H1 (cell line): ENCODE data around the gene CCL7. TPM values are rescaled to one million over a fixed set of nuclear protein-coding genes. Genes with fewer than 3 reads are reported as not detected.

Experiments
- CTCF ChIA-PET: fragments of 300-600 bp; sonication (Branson Sonifier 250); formaldehyde crosslinking; loops from one replicate; lab custom pipeline; 2021; ENCODE audit not compliant: partially characterized antibody; lab: Charles Lee
- POLR2A ChIA-PET: fragments of 300-600 bp; sonication (Branson Sonifier 250); formaldehyde crosslinking; loops from one replicate; lab custom pipeline; 2021; ENCODE audit warnings: inconsistent platforms; ENCODE audit not compliant: partially characterized antibody; lab: Charles Lee
- DNase-seq, 2 experiments: peaks; one replicate each; pipeline versions ENCODE4 v3.0.0 to v3.0.0-alpha.2; 2010 to 2022; ENCODE audit warnings: low spot score in 2 of 2, low read depth in 1 of 2, mixed read lengths in 1 of 2
- FAIRE-seq: peaks from 2 replicates; lab custom pipeline; 2011; peaks lifted over from hg19 to GRCh38; lab: Jason Lieb, UNC
- H2AFZ ChIP-seq: 2 replicates; pipeline ENCODE4 v1.8.1; 2012; ENCODE audit warnings: low read length, inconsistent platforms
- H2AK5ac ChIP-seq: 2 replicates; pipeline ENCODE4 v1.6.1; 2013; ENCODE audit warnings: low read depth, low read length
- H2BK120ac ChIP-seq: replicated peaks from 2 replicates; pipeline ENCODE3; 2013; ENCODE audit warnings: low read depth, low read length, inconsistent platforms
- H2BK12ac ChIP-seq: 2 replicates; pipeline ENCODE4 v1.6.1; 2013; ENCODE audit warnings: low read depth, low read length
- H2BK15ac ChIP-seq: 2 replicates; pipeline ENCODE4 v1.6.1; 2013; ENCODE audit warnings: low read length
- H2BK20ac ChIP-seq: 2 replicates; pipeline ENCODE4 v1.6.1; 2013; ENCODE audit warnings: low read length
- H2BK5ac ChIP-seq: 2 replicates; pipeline ENCODE4 v1.6.1; 2013; ENCODE audit warnings: low read depth, low read length
- H3K14ac ChIP-seq: 2 replicates; pipeline ENCODE4 v1.6.1; 2013; ENCODE audit warnings: inconsistent platforms; ENCODE audit not compliant: insufficient read length
- H3K18ac ChIP-seq: 2 replicates; pipeline ENCODE4 v1.6.1; 2013; ENCODE audit warnings: low read length; ENCODE audit errors: extremely low read depth
- H3K23ac ChIP-seq: 2 replicates; pipeline ENCODE4 v1.6.1; 2013; ENCODE audit warnings: inconsistent platforms; ENCODE audit not compliant: insufficient read length
- H3K23me2 ChIP-seq: 2 replicates; pipeline ENCODE4 v1.6.1; 2013; ENCODE audit warnings: low read depth, low read length
- H3K27ac ChIP-seq: 2 replicates; pipeline ENCODE4 v1.6.1; 2011; ENCODE audit warnings: low read depth, low read length, inconsistent platforms
- H3K27me3 ChIP-seq, 4 experiments: replicated peaks in 1 of 4; 1 replicate in 1 of 4; 2 replicates in 3 of 4; pipeline versions ENCODE4 v1.6.1 to v1.8.1; 2011 to 2013; ENCODE audit warnings: low read length in 3 of 4, mild to moderate bottlenecking in 3 of 4, inconsistent platforms in 2 of 4, mixed read lengths in 2 of 4, moderate library complexity in 1 of 4; ENCODE audit not compliant: control insufficient read depth in 3 of 4, insufficient read depth in 3 of 4; ENCODE audit errors: extremely low read depth in 1 of 4
- H3K36me3 ChIP-seq, 4 experiments: 2 replicates each; pipeline versions ENCODE4 v1.6.1 to v1.8.1; 2011 to 2013; ENCODE audit warnings: mild to moderate bottlenecking in 4 of 4, low read length in 3 of 4, moderate library complexity in 2 of 4, control low read depth in 1 of 4, inconsistent platforms in 1 of 4; ENCODE audit not compliant: insufficient read depth in 4 of 4, control insufficient read depth in 2 of 4
- H3K4ac ChIP-seq: replicated peaks from 2 replicates; pipeline ENCODE3; 2013; ENCODE audit warnings: low read length, low read depth, mixed read lengths, inconsistent platforms; ENCODE audit not compliant: insufficient read length
- H3K4me1 ChIP-seq, 4 experiments: replicated peaks in 1 of 4; 1 replicate in 1 of 4; 2 replicates in 3 of 4; pipeline versions ENCODE4 v1.6.1 to v1.8.1; 2011 to 2013; ENCODE audit warnings: low read length in 3 of 4, inconsistent platforms in 2 of 4, mixed read lengths in 1 of 4; ENCODE audit not compliant: insufficient read depth in 4 of 4, control insufficient read depth in 3 of 4
- H3K4me2 ChIP-seq, 2 experiments: 2 replicates each; pipeline versions ENCODE4 v1.6.1 to v1.8.1; 2011 to 2013; ENCODE audit warnings: low read depth in 2 of 2, low read length in 2 of 2, control low read depth in 1 of 2, inconsistent platforms in 1 of 2, mild to moderate bottlenecking in 1 of 2; ENCODE audit not compliant: insufficient read depth in 1 of 2
- H3K4me3 ChIP-seq, 4 experiments: fragments of 200-600, 300-600 bp in 1 of 4; sonication (generic), shearing (Covaris generic), sonication (Bioruptor Twin) in 1 of 4; 2 replicates each; pipeline versions ENCODE4 v1.5.1 to v1.8.1; 2011 to 2016; ENCODE audit warnings: low read length in 4 of 4, low read depth in 3 of 4, control low read depth in 2 of 4, inconsistent platforms in 2 of 4, mild to moderate bottlenecking in 2 of 4, mixed read lengths in 1 of 4, moderate library complexity in 1 of 4; ENCODE audit not compliant: insufficient read depth in 2 of 4; ENCODE audit errors: extremely low read depth in 1 of 4
- H3K56ac ChIP-seq: replicated peaks from 2 replicates; pipeline ENCODE3; 2013; ENCODE audit warnings: low read depth, mild to moderate bottlenecking, mixed read lengths, low read length, inconsistent platforms; ENCODE audit not compliant: insufficient read length
- H3K79me1 ChIP-seq: 2 replicates; pipeline ENCODE4 v1.6.1; 2013; ENCODE audit warnings: low read depth, low read length, control low read depth
- H3K79me2 ChIP-seq, 2 experiments: 2 replicates each; pipeline versions ENCODE4 v1.6.1 to v1.8.1; 2012 to 2013; ENCODE audit warnings: low read length in 2 of 2, mild to moderate bottlenecking in 2 of 2, inconsistent platforms in 1 of 2; ENCODE audit not compliant: insufficient read depth in 2 of 2, control insufficient read depth in 1 of 2
- H3K9ac ChIP-seq, 4 experiments: replicated peaks in 1 of 4; 1 replicate in 1 of 4; 2 replicates in 3 of 4; pipeline versions ENCODE4 v1.6.1 to v1.8.1; 2011 to 2013; ENCODE audit warnings: low read depth in 3 of 4, low read length in 3 of 4, control low read depth in 2 of 4, mild to moderate bottlenecking in 2 of 4, moderate library complexity in 2 of 4, inconsistent platforms in 1 of 4; ENCODE audit errors: extremely low read depth in 1 of 4
- H3K9me3 ChIP-seq, 2 experiments: 2 replicates each; pipeline versions ENCODE4 v1.6.1 to v1.8.1; 2012 to 2013; ENCODE audit warnings: mild to moderate bottlenecking in 2 of 2, moderate library complexity in 2 of 2, control low read depth in 1 of 2, inconsistent platforms in 1 of 2, low read depth in 1 of 2, low read length in 1 of 2, mixed read lengths in 1 of 2; ENCODE audit not compliant: insufficient read depth in 2 of 2
- H4K20me1 ChIP-seq, 2 experiments: replicated peaks in 1 of 2; 2 replicates each; pipeline versions ENCODE3 to v1.8.1; 2011 to 2013; ENCODE audit warnings: inconsistent platforms in 2 of 2, low read length in 2 of 2, mild to moderate bottlenecking in 1 of 2; ENCODE audit not compliant: insufficient read depth in 2 of 2, control insufficient read depth in 1 of 2
- H4K5ac ChIP-seq: 2 replicates; pipeline ENCODE4 v1.6.1; 2013; ENCODE audit warnings: low read length, low read depth, mixed read lengths, inconsistent platforms; ENCODE audit not compliant: insufficient read length
- H4K8ac ChIP-seq: 2 replicates; pipeline ENCODE4 v1.8.0; 2013; ENCODE audit warnings: mild to moderate bottlenecking, moderate library complexity, low read length, inconsistent platforms; ENCODE audit not compliant: insufficient read depth; ENCODE audit errors: extremely low read depth
- H4K91ac ChIP-seq: replicated peaks from 2 replicates; pipeline ENCODE3; 2013; ENCODE audit warnings: low read length, mixed read lengths, inconsistent platforms; ENCODE audit not compliant: insufficient read length
- CHD1 ChIP-seq: IDR thresholded peaks from 2 replicates; pipeline ENCODE4 v1.6.1; 2012; ENCODE audit warnings: low read depth, low read length, improper control_type of control experiment
- CREB1 ChIP-seq: IDR thresholded peaks from 2 replicates; pipeline ENCODE4 v1.6.1; 2012; ENCODE audit warnings: inconsistent platforms
- EP300 ChIP-seq, 2 experiments: IDR thresholded peaks; 1 replicate in 1 of 2; 2 replicates in 1 of 2; pipeline ENCODE4 v1.6.1; 2011 to 2012; ENCODE audit warnings: low read depth in 2 of 2, low read length in 2 of 2, mild to moderate bottlenecking in 2 of 2, borderline replicate concordance in 1 of 2, inconsistent platforms in 1 of 2, moderate library complexity in 1 of 2
- EZH2 ChIP-seq: fragments of 200-600 bp; sonication (generic); IDR thresholded peaks from 2 replicates; pipeline ENCODE4 v1.7.1; 2012; ENCODE audit warnings: low read depth, mild to moderate bottlenecking, moderate library complexity, low read length, inconsistent platforms; ENCODE audit not compliant: severe bottlenecking
- JUND ChIP-seq: IDR thresholded peaks from 2 replicates; pipeline ENCODE4 v1.6.1; 2011; ENCODE audit warnings: mild to moderate bottlenecking, improper control_type of control experiment, low read length
- KDM1A ChIP-seq: fragments of 200-600, 300-600 bp; sonication (generic); IDR thresholded peaks from 2 replicates; pipeline ENCODE4 v1.7.1; 2016; ENCODE audit warnings: mild to moderate bottlenecking, low read length, borderline replicate concordance
- KDM4A ChIP-seq: IDR thresholded peaks from one replicate; pipeline ENCODE4 v1.7.1; 2012; ENCODE audit warnings: low read depth, mild to moderate bottlenecking, moderate library complexity, low read length, inconsistent platforms; ENCODE audit not compliant: severe bottlenecking
- KDM5A ChIP-seq: fragments of 200-600 bp; IDR thresholded peaks from 2 replicates; pipeline ENCODE4 v1.7.1; 2012; ENCODE audit warnings: mild to moderate bottlenecking, low read length, inconsistent platforms, mixed read lengths
- POLR2AphosphoS5 ChIP-seq: IDR thresholded peaks from 2 replicates; pipeline ENCODE4 v1.6.1; 2011; ENCODE audit warnings: low read depth, low read length
- RBBP5 ChIP-seq: IDR thresholded peaks from 2 replicates; pipeline ENCODE4 v1.7.1; 2012; ENCODE audit warnings: low read depth, mild to moderate bottlenecking, inconsistent platforms, low read length, moderate library complexity, borderline replicate concordance
- RFX5 ChIP-seq: IDR thresholded peaks from 2 replicates; pipeline ENCODE4 v1.6.1; 2011; ENCODE audit warnings: low read depth, low read length, improper control_type of control experiment, borderline replicate concordance
- SIX5 ChIP-seq: IDR thresholded peaks from 2 replicates; pipeline ENCODE4 v1.6.1; 2011; ENCODE audit warnings: mild to moderate bottlenecking, low read depth, low read length
- ZNF274 ChIP-seq: IDR thresholded peaks from 2 replicates; pipeline ENCODE4 v1.7.0; 2012; ENCODE audit warnings: low read length, borderline replicate concordance; ENCODE audit errors: extremely low read depth
- WGBS, 2 experiments: shearing (Covaris generic) in 1 of 2; methylation state at CpG; one replicate each; pipeline versions ENCODE4 v1.1.6 to v1.1.7; 2013 to 2015; ENCODE audit warnings: low lambda C conversion rate in 2 of 2, mixed read lengths in 2 of 2, inconsistent platforms in 1 of 2, low coverage in 1 of 2, missing lambda C conversion rate in 1 of 2; ENCODE audit not compliant: insufficient replicate concordance in 2 of 2, insufficient coverage in 1 of 2, insufficient read length in 1 of 2; ENCODE audit errors: extremely low coverage in 1 of 2, missing lambda C conversion rate in 1 of 2; 5-methylcytosine and 5-hydroxymethylcytosine counted together
- polyA plus RNA-seq, 7 experiments: library from polyadenylated mRNA; depleted of rRNA in 3 of 7; stranded (reverse) in 5 of 7; unstranded in 2 of 7; fragments of >200 nt in 5 of 7; fragments of 200-250 nt in 2 of 7; gene quantifications; 1 replicate in 5 of 7; 2 replicates in 1 of 7; 4 replicates in 1 of 7; pipeline versions ENCODE4 v1.2.1 to v1.2.3, GENCODE V29; 2011 to 2013; ENCODE audit warnings: missing spikeins in 2 of 7, mixed read lengths in 2 of 7
- total RNA-seq: library from RNA; stranded (reverse); fragmentation: NEBNext Ultra II Directional; extraction: Animal tissue kit (Norgen Biotek cat#: 25700); gene quantifications from 2 replicates; pipeline ENCODE4 v1.2.1, GENCODE V29; 2021

The CCL7 gene
- total and polyA plus RNA-seq, 2 of the 8 experiments (the other 6 are each of a cell fraction or from before 2014, with no cell fraction given), result not detected

DNA sequence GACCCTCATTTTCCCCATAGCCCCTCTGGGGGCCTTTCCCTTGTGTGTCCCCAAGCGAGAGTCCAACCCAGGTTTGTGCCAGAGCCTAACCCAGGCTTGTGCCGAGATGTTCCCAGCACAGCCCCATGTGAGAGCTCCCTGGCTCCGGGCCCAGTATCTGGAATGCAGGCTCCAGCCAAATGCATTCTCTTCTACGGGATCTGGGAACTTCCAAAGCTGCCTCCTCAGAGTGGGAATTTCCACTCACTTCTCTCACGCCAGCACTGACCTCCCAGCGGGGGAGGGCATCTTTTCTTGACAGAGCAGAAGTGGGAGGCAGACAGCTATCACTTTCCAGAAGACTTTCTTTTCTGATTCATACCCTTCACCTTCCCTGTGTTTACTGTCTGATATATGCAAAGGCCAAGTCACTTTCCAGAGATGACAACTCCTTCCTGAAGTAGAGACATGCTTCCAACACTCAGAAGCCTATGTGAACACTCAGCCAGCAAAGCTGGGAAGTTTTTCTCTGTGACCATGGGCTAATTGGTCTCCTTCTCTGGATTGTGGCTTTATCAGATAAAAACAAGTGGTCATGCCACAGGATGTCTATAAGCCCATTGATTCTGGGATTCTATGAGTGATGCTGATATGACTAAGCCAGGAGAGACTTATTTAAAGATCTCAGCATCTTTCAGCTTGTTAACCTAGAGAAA, 17.4 kb upstream of the CCL7 start:
- Histone ChIP-seq H4K91ac (no peak overlapping the region), H3K9ac (no peak overlapping the region), H3K4me3 (no peak overlapping the region), H3K23ac (no peak overlapping the region), H2BK120ac (no peak overlapping the region), H3K4me1 (peaks cover 4 to 11% (median 7%) of the 10 kb centered on the region in 4 experiments; a peak in 6 of 7 replicates), H2AFZ (no peak overlapping the region), H3K14ac (no peak overlapping the region), H4K20me1 (no peaks in the 10 kb centered on the region), H3K56ac (no peak overlapping the region), H4K5ac (no peak overlapping the region), H3K23me2 (peaks cover 6% of the 10 kb centered on the region; the same call in 1 of the 2 replicates), H3K36me3 (no peaks in the 10 kb centered on the region), H3K79me2 (no peaks in the 10 kb centered on the region), H2BK15ac (no peak overlapping the region), H2BK5ac (no peak overlapping the region), H3K18ac (no peak overlapping the region), H2AK5ac (no peak overlapping the region), H3K9me3 (no peaks in the 10 kb centered on the region), H2BK12ac (no peak overlapping the region), H3K4ac (no peak overlapping the region), H3K27ac (no peak overlapping the region), H3K27me3 (no peaks in the 10 kb centered on the region), H4K8ac (no peak overlapping the region), H3K4me2 (no peak overlapping the region), H3K79me1 (no peaks in the 10 kb centered on the region), H2BK20ac (no peak overlapping the region)
- no peak for DNase-seq
- ChIA-PET CTCF (interaction anchor here (0.9 to 1.4 kb wide), 4 partner anchors 52 to 486 kb away, joined by 3 to 8 read pairs (median 4); no protein-coding TSS in a partner anchor), POLR2A (interaction anchor here (1.1 kb wide), 1 partner anchor 15 kb away, joined by 3 read pairs; no protein-coding TSS in a partner anchor)
- TF ChIP-seq JUND (no peak), KDM5A (no peak), RBBP5 (no peak), EP300 (IDR thresholded peaks at IDR 0.05; ENCODE audit: borderline replicate concordance in 1 of 2, low read depth in 2 of 2, low read length in 2 of 2) (no peak), CREB1 (no peak), RFX5 (no peak), ZNF274 (no peak), SIX5 (no peak), KDM4A (no peak), EZH2 (no peak), POLR2AphosphoS5 (no peak), KDM1A (no peak), CHD1 (no peak)
- WGBS, 2 experiments, result 81% methylated on average over 6 of the region's 6 CpGs; no CpG with 5 or more reads in 1 of the 2 experiments
- no peak for FAIRE-seq
